ENCODE data around the gene RNF130. TPM values are rescaled to one million over a fixed set of nuclear protein-coding genes. Genes with fewer than 3 reads are reported as not detected.

Gene RNF130, protein sequence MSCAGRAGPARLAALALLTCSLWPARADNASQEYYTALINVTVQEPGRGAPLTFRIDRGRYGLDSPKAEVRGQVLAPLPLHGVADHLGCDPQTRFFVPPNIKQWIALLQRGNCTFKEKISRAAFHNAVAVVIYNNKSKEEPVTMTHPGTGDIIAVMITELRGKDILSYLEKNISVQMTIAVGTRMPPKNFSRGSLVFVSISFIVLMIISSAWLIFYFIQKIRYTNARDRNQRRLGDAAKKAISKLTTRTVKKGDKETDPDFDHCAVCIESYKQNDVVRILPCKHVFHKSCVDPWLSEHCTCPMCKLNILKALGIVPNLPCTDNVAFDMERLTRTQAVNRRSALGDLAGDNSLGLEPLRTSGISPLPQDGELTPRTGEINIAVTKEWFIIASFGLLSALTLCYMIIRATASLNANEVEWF
- 19.6 and 31.9 TPM in 2 replicates for total RNA-seq

DNA sequence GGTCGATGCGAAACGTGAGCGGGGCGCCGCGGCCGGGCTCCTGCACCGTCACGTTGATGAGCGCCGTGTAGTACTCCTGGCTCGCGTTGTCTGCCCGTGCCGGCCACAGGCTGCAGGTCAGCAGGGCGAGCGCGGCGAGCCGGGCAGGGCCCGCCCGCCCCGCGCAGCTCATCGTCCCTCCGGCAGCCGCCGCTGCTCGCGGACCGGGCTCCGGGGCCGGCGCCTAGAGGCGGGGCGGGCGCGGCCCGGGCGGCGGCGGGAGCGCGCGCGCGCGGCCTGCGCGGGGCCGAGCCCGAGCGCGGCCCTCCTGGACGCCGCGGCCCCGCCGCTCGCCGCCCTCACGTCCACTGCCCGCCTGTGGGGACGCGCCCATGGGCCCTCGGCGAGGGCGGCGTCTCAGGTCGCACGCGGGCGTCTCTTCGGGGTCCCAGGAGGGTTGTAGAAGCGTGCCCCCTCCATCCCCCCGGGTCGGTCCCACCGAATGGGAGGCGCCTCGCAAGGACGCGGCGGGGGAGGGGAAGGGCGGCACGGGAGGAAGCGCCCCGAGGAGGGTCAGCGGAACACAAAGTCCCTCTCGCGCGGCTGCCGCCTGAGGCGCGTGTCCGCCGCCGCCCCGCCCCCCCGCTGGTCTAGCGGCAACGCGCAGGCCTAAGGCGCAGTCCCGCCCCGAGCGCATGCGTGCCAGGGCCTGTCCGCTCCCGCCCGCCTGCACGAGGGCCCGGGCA lies at the start of gene RNF130:
TSS of gene RNF130 (minus strand) at position 229 of the 725 bp plus-strand sequence. CDS start at position 172, 57 bp downstream.

DNA sequence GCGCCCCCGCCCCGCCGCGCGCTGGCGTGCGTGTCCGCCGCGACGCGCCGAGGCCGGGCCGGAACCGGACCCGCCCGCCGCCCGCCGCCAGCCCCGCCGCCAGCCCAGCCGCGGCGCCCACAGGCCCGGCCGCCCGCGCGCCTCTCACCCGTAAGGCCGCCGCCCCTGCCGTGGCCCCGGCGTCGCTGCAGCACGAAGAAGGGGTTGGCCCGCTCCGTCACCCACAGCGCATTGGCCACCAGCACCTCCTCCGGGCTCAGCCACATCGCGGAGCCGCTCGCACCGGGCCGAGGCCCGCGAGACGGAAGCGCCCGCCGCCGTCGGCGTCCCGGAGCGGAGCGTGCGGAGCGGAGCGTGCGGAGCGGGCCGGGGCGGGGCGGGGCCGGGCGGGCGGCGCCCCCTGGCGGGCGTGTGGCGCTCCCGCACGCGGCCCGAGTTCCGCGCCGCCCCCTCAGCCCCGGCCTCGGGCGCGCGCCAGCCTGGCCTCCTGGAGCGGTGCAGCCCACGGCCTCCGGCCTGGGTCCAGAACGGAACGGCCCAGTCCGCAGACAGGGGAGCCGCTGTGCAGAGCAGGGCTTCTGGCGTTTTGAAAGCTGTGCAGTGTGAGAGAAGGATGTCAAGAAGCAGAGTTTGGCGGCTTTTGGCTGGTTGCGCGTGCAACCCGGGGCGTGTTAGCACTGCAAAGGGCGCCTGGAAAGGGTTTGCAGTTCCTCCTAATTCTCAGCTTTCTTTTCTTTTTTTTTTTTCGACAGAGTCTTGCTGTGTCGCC lies 163.8 kb downstream of the RNF130 start, which contains the start of gene TBC1D9B:
TSS of gene TBC1D9B (minus strand) at position 342 of the 769 bp plus-strand sequence. CDS start at position 266, 76 bp downstream.

Other genes with a start within 250 kb of the RNF130 start
- 10.9 and 11.8 TPM in 2 replicates for gene MRNIP, start 212.9 kb downstream of the RNF130 start, total RNA-seq
- 47.8 and 63.1 TPM in 2 replicates for gene TBC1D9B, start 163.9 kb downstream of the RNF130 start, total RNA-seq
- gene RASGEF1C, start 137.5 kb upstream of the RNF130 start, total RNA-seq, result not detected in 2 replicates
- 18.2 and 20.6 TPM in 2 replicates for gene MAPK9, start 220.3 kb upstream of the RNF130 start, total RNA-seq